K562 (cell line): ENCODE measurements around the gene CASP5. TPM values are rescaled to one million over a fixed set of nuclear protein-coding genes. Genes with fewer than 3 reads are reported as not detected.

Experiments used
- ATAC-seq: fragments of 200-7000 bp; cut with Tn5 transposase; 3 replicates; pipeline ENCODE4 v1.9.1; 2020; ENCODE audit warnings: moderate library complexity
- BruUV-seq: library from RNA; stranded (reverse); fragments of 400-500 nt; replicated peaks from 2 replicates; lab custom pipeline; 2021; lab: Mats Ljungman, UMichigan
- CTCF ChIA-PET: fragments of 300-600 bp; formaldehyde crosslinking; extraction: SDS; loops from one replicate; lab custom pipeline; 2021; ENCODE audit warnings: low intra/inter-chr PET ratio; lab: Yijun Ruan, JAX
- POLR2A ChIA-PET: fragments of 300-600, 350-650 bp; sonication (Branson Sonifier 250); formaldehyde crosslinking; extraction: SDS; loops from one replicate; lab custom pipeline; 2021; ENCODE audit warnings: antibody characterized with exemption, inconsistent platforms; lab: Yijun Ruan, JAX
- DNase-seq, 4 experiments: peaks; one replicate each; pipeline versions ENCODE4 v3.0.0 to v3.0.0-alpha.2; 2011 to 2018; ENCODE audit warnings: low spot score in 3 of 4, mixed read lengths in 3 of 4; ENCODE audit errors: extremely low read depth in 1 of 4
- FAIRE-seq: peaks from 2 replicates; lab custom pipeline; 2011; peaks lifted over from hg19 to GRCh38; lab: Jason Lieb, UNC
- H2AFZ ChIP-seq: 2 replicates; pipeline ENCODE4 v1.6.0; 2011; ENCODE audit warnings: low read depth, low read length, control low read depth, inconsistent platforms
- H3K27ac ChIP-seq: fragments of 200-600 bp; 3 replicates; pipeline ENCODE4 v1.8.0; 2011; ENCODE audit warnings: low read depth, mild to moderate bottlenecking, control low read depth, inconsistent platforms, low read length, moderate library complexity, mixed read lengths; ENCODE audit errors: extremely low read depth
- H3K27me3 ChIP-seq, 2 experiments: fragments of 300-600 bp in 1 of 2; 2 replicates in 1 of 2; 3 replicates in 1 of 2; pipeline versions ENCODE4 v1.6.0 to v1.8.0; 2011; ENCODE audit warnings: inconsistent platforms in 2 of 2, low read length in 2 of 2, mild to moderate bottlenecking in 1 of 2, mixed read lengths in 1 of 2, moderate library complexity in 1 of 2; ENCODE audit not compliant: control insufficient read depth in 2 of 2, insufficient read depth in 2 of 2
- H3K36me3 ChIP-seq: fragments of 300-600 bp; 3 replicates; pipeline ENCODE4 v1.8.0; 2011; ENCODE audit warnings: mild to moderate bottlenecking, low read length, inconsistent platforms; ENCODE audit not compliant: control insufficient read depth, insufficient read depth
- H3K4me1 ChIP-seq, 2 experiments: fragments of 200-600 bp in 1 of 2; replicated peaks in 1 of 2; 2 replicates in 1 of 2; 3 replicates in 1 of 2; pipeline versions ENCODE4 v1.5.1 to v1.8.0; 2011; ENCODE audit warnings: inconsistent platforms in 2 of 2, low read length in 2 of 2, mild to moderate bottlenecking in 1 of 2, mixed read lengths in 1 of 2, moderate library complexity in 1 of 2; ENCODE audit not compliant: control insufficient read depth in 2 of 2, insufficient read depth in 2 of 2
- H3K4me2 ChIP-seq: 2 replicates; pipeline ENCODE4 v1.6.1; 2011; ENCODE audit warnings: low read length, control low read depth, inconsistent platforms, mixed read lengths; ENCODE audit not compliant: insufficient read depth
- H3K4me3 ChIP-seq: fragments of 200-600 bp; sonication (generic), shearing (Covaris generic); 2 replicates; pipeline ENCODE4 v1.5.1; 2016; ENCODE audit warnings: control low read depth, inconsistent platforms
- H3K79me2 ChIP-seq: fragments of 200-600 bp; 3 replicates; pipeline ENCODE4 v1.8.0; 2011; ENCODE audit warnings: low read length, inconsistent platforms; ENCODE audit not compliant: control insufficient read depth, insufficient read depth
- H3K9ac ChIP-seq, 2 experiments: 2 replicates each; pipeline versions ENCODE4 v1.6.0 to v1.6.1; 2011; ENCODE audit warnings: low read depth in 2 of 2, low read length in 2 of 2, control low read depth in 1 of 2, inconsistent platforms in 1 of 2, mild to moderate bottlenecking in 1 of 2, mixed read lengths in 1 of 2; ENCODE audit not compliant: insufficient read depth in 1 of 2
- H3K9me1 ChIP-seq: one replicate; pipeline ENCODE4 v1.6.0; 2011; ENCODE audit warnings: inconsistent platforms, mild to moderate bottlenecking, low read length, moderate library complexity; ENCODE audit not compliant: control insufficient read depth, insufficient read depth
- H3K9me3 ChIP-seq: replicated peaks from 2 replicates; pipeline ENCODE4 v1.5.1; 2011; ENCODE audit warnings: low read depth, low read length, inconsistent platforms; ENCODE audit not compliant: control insufficient read depth, insufficient read depth
- H4K20me1 ChIP-seq: replicated peaks from 2 replicates; pipeline ENCODE4 v1.6.1; 2011; ENCODE audit warnings: low read length, inconsistent platforms, mixed read lengths; ENCODE audit not compliant: control insufficient read depth, insufficient read depth
- ETV5 ChIP-seq: sonication (generic); formaldehyde crosslinking; IDR thresholded peaks from 2 replicates; pipeline ENCODE4 v1.4.0; 2020; ENCODE audit warnings: low read depth, mild to moderate bottlenecking, missing genetic modification reagents
- GABPB2 ChIP-seq: fragments of 250-450 bp; sonication (Bioruptor Pico); conservative IDR thresholded peaks from 2 replicates; pipeline ENCODE4 v1.5.1; 2021; ENCODE audit warnings: mild to moderate bottlenecking
- RAD21 ChIP-seq, 2 experiments: fragments of 250-450 bp in 1 of 2; fragments of 450-650 bp in 1 of 2; sonication (Bioruptor Pico) in 1 of 2; formaldehyde crosslinking in 1 of 2; IDR thresholded peaks in 1 of 2; conservative IDR thresholded peaks in 1 of 2; 2 replicates each; pipeline versions ENCODE4 v1.4.0 to v1.8.0; 2020 to 2022; ENCODE audit warnings: mild to moderate bottlenecking in 2 of 2, moderate library complexity in 1 of 2
- ZNF354B ChIP-seq: fragments of 250-450 bp; sonication (Bioruptor Pico); IDR thresholded peaks from 2 replicates; pipeline ENCODE4 v1.4.0; 2020
- WGBS: fragments of 100-300 bp; shearing (Covaris generic); methylation state at CpG from one replicate; pipeline ENCODE4 v1.1.6; 2016; ENCODE audit warnings: low coverage, mixed read lengths; ENCODE audit not compliant: insufficient coverage; ENCODE audit errors: missing lambda C conversion rate; 5-methylcytosine and 5-hydroxymethylcytosine counted together
- in situ Hi-C: fragments of 300-500 bp; cut with MboI; formaldehyde crosslinking; loops from 4 replicates; pipeline ENCODE4 v1.15.0; 2018; ENCODE audit warnings: inconsistent platforms, mixed read lengths
- intact Hi-C: fragments of 100-400 bp; cut with micrococcal nuclease; formaldehyde crosslinking; loops from 2 replicates; pipeline ENCODE4 v1.14.2; 2022
- polyA plus RNA-seq, 8 experiments: library from polyadenylated mRNA; depleted of rRNA in 4 of 8; stranded (reverse) in 5 of 8; unstranded in 3 of 8; fragments of >200 nt; fragmentation: Nextera tagmentation in 2 of 8; fragmentation: Illumina TruSeq in 1 of 8; extraction: Ambion mirVana in 2 of 8; extraction: Trizol in 1 of 8; gene quantifications; 2 replicates each; pipeline versions ENCODE4 v1.2.1 to v1.2.3, GENCODE V29; 2011 to 2014; ENCODE audit warnings: inconsistent platforms in 1 of 8, missing spikeins in 1 of 8
- total RNA-seq, 7 experiments: library from RNA; depleted of rRNA in 6 of 7; stranded (reverse); fragments of >200 nt in 6 of 7; fragmentation: Illumina TruSeq in 2 of 7; extraction: Trizol in 2 of 7; gene quantifications; 2 replicates each; pipeline versions ENCODE4 v1.2.1 to v1.2.3, GENCODE V29; 2011 to 2021; ENCODE audit warnings: low replicate concordance in 1 of 7
- TF ChIP-seq, protein P1 (sequence below): IDR thresholded peaks from 2 replicates; pipeline ENCODE4 v1.6.1; 2011; ENCODE audit warnings: borderline replicate concordance, low read depth, mild to moderate bottlenecking, moderate library complexity, low read length; ENCODE audit not compliant: insufficient read depth, poor library complexity, severe bottlenecking
- TF ChIP-seq, protein P2 (sequence below): sonication (generic); formaldehyde crosslinking; IDR thresholded peaks from 2 replicates; pipeline ENCODE4 v1.8.0; 2022; ENCODE audit warnings: mild to moderate bottlenecking, missing genetic modification reagents
- TF ChIP-seq, protein P3 (sequence below), 3 experiments: IDR thresholded peaks in 2 of 3; conservative IDR thresholded peaks in 1 of 3; 2 replicates each; pipeline ENCODE4 v1.5.1; 2011 to 2012; ENCODE audit warnings: low read length in 3 of 3, mild to moderate bottlenecking in 3 of 3, control low read depth in 2 of 3, improper control_type of control experiment in 1 of 3, inconsistent platforms in 1 of 3, low read depth in 1 of 3, mixed read lengths in 1 of 3, moderate library complexity in 1 of 3; ENCODE audit not compliant: insufficient read depth in 2 of 3

Gene CASP5
- total and polyA plus RNA-seq, 9 of the 15 experiments (the other 6 are each of a cell fraction or from before 2014, with no cell fraction given): not detected

DNA sequence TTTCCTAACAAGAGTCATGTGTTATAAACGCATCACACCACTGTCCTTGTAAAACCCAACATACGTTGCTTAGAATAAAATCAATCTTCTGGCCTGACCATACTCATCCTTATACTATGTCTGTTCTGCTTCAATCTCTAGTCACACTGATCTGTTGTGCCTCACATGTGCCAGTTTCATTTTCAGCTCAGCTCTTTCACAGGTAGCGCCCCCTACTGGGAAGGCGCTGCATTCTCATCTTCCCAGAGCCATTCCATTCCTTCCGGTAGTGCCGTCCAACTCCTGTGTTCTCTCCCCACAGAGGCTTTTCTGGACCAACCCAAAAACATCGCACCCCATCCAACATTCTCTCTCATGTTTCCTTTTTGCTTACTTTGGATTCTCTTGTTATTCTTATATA lies 22.2 kb downstream of the CASP5 start:
- 3% methylated on average over 7 of the region's 7 CpGs for WGBS
- intact Hi-C loops: no loop called here
- Histone ChIP-seq H3K9ac (no peak overlapping the region), H3K27ac (no peak overlapping the region), H3K4me3 (no peak overlapping the region), H4K20me1 (no peaks in the 10 kb centered on the region), H3K9me3 (0 out of 2 replicates have a peak, but pooled peaks cover 1% of the 10 kb centered on the region), H3K79me2 (no peaks in the 10 kb centered on the region), H3K9me1 (no peaks in the 10 kb centered on the region), H3K4me2 (no peak overlapping the region), H3K27me3 (no peaks in the 10 kb centered on the region), H3K36me3 (no peaks in the 10 kb centered on the region), H3K4me1 (no peaks in the 10 kb centered on the region), H2AFZ (no peak overlapping the region)
- no TSS peak for BruUV-seq
- POLR2A ChIA-PET: interaction anchor here (0.7 kb wide), 1 partner anchor 184 kb away, joined by 3 read pairs; no protein-coding TSS in a partner anchor
- in situ Hi-C loops: no loop called here
- ATAC-seq (peak; percentile 60), FAIRE-seq (no peak), DNase-seq (peak; percentile 6 to 26 (median 22))
- CTCF ChIA-PET: no interaction called here
- TF ChIP-seq, protein P1, sequence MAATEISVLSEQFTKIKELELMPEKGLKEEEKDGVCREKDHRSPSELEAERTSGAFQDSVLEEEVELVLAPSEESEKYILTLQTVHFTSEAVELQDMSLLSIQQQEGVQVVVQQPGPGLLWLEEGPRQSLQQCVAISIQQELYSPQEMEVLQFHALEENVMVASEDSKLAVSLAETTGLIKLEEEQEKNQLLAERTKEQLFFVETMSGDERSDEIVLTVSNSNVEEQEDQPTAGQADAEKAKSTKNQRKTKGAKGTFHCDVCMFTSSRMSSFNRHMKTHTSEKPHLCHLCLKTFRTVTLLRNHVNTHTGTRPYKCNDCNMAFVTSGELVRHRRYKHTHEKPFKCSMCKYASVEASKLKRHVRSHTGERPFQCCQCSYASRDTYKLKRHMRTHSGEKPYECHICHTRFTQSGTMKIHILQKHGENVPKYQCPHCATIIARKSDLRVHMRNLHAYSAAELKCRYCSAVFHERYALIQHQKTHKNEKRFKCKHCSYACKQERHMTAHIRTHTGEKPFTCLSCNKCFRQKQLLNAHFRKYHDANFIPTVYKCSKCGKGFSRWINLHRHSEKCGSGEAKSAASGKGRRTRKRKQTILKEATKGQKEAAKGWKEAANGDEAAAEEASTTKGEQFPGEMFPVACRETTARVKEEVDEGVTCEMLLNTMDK: peak; percentile 72
- 0 out of 2 replicates have a peak, but pooled peaks have one; percentile 26 for TF ChIP-seq ETV5 (CRISPR knock-in tag)
- TF ChIP-seq RAD21 (CRISPR knock-in tag; conservative IDR thresholded peaks at IDR 0.05 in 1 of 2, IDR thresholded peaks at IDR 0.05 in 1 of 2): peak; percentile 21 to 48; a peak in 3 of 4 replicates
- TF ChIP-seq, protein P2, sequence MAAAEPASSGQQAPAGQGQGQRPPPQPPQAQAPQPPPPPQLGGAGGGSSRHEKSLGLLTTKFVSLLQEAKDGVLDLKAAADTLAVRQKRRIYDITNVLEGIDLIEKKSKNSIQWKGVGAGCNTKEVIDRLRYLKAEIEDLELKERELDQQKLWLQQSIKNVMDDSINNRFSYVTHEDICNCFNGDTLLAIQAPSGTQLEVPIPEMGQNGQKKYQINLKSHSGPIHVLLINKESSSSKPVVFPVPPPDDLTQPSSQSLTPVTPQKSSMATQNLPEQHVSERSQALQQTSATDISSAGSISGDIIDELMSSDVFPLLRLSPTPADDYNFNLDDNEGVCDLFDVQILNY (CRISPR knock-in tag): no peak
- TF ChIP-seq GABPB2 (CRISPR knock-in tag): no peak
- TF ChIP-seq ZNF354B (CRISPR knock-in tag): no peak
- TF ChIP-seq, protein P3, sequence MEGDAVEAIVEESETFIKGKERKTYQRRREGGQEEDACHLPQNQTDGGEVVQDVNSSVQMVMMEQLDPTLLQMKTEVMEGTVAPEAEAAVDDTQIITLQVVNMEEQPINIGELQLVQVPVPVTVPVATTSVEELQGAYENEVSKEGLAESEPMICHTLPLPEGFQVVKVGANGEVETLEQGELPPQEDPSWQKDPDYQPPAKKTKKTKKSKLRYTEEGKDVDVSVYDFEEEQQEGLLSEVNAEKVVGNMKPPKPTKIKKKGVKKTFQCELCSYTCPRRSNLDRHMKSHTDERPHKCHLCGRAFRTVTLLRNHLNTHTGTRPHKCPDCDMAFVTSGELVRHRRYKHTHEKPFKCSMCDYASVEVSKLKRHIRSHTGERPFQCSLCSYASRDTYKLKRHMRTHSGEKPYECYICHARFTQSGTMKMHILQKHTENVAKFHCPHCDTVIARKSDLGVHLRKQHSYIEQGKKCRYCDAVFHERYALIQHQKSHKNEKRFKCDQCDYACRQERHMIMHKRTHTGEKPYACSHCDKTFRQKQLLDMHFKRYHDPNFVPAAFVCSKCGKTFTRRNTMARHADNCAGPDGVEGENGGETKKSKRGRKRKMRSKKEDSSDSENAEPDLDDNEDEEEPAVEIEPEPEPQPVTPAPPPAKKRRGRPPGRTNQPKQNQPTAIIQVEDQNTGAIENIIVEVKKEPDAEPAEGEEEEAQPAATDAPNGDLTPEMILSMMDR (IDR thresholded peaks at IDR 0.05 in 2 of 3, conservative IDR thresholded peaks at IDR 0.05 in 1 of 3; ENCODE audit: insufficient read depth in 2 of 3, low read depth in 1 of 3, low read length in 3 of 3): peak; percentile 15 to 52 (median 29); a peak in 4 of 6 replicates
